Measurements from ENCODE around the gene USP15.

The USP15 gene

DNA sequence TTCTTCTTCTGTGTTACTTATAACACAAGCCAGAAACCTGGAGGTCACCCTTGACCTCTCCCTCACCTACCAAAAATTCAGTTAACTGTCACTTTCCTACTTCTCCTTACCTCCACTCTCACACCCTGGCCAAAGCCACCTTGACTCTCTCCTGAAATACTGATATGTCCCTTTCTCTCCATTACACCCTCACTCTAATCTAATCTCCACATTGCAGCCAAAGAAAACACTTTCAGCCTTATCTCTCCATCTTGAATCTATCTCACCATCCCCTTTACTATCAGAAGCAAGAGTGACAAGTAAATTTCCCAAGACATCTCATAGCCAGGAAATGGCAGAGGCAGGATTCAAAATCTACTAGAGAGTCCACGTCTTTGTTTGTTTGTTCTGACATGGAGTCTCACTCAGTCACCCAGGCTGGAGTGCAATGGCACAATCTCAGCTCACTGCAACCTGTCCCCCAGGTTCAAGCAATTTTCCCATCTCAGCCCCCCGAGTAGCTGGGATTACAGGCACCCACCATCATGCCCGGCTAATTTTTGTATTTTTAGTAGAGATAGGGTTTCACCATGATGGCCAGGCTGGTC lies 28.0 kb upstream of the USP15 start:
- DNase-seq (ENCODE audit: low read depth, low spot score): no peak
- Histone ChIP-seq H3K4me1 (ENCODE audit: control insufficient read depth, insufficient read depth, low read length) (no peaks in the 10 kb centered on the region), H3K27ac (ENCODE audit: low read length) (no peak overlapping the region), H3K27me3 (ENCODE audit: control insufficient read depth, insufficient read depth, low read length) (no peaks in the 10 kb centered on the region), H3K36me3 (ENCODE audit: control insufficient read depth, insufficient read depth, low read length) (no peaks in the 10 kb centered on the region), H3K4me3 (ENCODE audit: low read length) (no peak overlapping the region), H3K9me3 (ENCODE audit: control insufficient read depth, insufficient read depth, low read length) (no peaks in the 10 kb centered on the region)
- WGBS (ENCODE audit: insufficient coverage, insufficient read length): no CpG with 5 or more reads among the region's 3 CpGs

DNA sequence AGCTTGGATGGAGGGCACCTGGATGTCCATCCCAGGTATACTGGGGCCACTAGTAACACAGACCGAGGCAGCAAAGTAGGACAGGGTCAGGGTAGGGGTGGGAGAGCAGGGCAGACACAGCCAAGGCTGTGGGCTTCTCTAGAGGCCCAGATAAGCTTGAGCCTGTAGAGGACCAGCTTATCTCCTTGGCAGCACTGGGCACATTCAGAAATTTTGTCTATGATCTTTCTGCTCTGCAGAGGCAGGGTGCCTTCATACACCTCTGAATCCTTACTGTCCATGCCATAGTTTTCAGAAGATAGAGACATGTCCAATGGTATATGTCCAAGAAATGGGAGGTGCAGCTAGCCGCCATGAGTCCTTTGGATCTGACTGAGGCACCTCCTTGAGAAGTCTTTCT lies 26.4 kb upstream of the USP15 start:
- H3K4me3 ChIP-seq (ENCODE audit: low read length): no peak overlapping the region
- no peak overlapping the region for H3K27ac ChIP-seq (ENCODE audit: low read length)
- DNase-seq (ENCODE audit: low read depth, low spot score): no peak
- no peaks in the 10 kb centered on the region for H3K27me3 ChIP-seq (ENCODE audit: control insufficient read depth, insufficient read depth, low read length)
- no peaks in the 10 kb centered on the region for H3K4me1 ChIP-seq (ENCODE audit: control insufficient read depth, insufficient read depth, low read length)
- no peaks in the 10 kb centered on the region for H3K36me3 ChIP-seq (ENCODE audit: control insufficient read depth, insufficient read depth, low read length)
- WGBS (ENCODE audit: insufficient coverage, insufficient read length): no CpG with 5 or more reads among the region's 2 CpGs
- no peaks in the 10 kb centered on the region for H3K9me3 ChIP-seq (ENCODE audit: control insufficient read depth, insufficient read depth, low read length)

DNA sequence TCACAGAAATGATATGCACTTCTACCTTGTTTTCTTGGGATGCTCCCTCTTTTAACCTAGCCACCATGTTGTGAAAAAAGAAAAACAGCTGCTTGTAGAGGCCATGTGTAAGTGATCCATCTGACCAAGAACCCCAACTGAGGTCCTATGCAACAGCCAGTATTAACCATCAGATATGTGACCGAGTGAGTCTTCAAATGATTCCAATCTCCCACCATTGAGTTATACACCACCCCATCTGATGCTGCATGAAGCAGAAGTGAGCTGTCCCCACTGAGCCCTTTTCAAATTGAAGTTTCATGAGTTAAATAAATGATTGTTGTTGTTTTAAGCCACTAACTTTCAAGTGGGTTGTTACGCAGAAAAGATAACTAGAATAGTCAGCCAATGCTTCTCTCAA lies 20.6 kb upstream of the USP15 start:
- no CpG with 5 or more reads among the region's 2 CpGs for whole genome bisulfite sequencing (ENCODE audit: insufficient coverage, insufficient read length)
- DNase-seq (ENCODE audit: low read depth, low spot score): no peak
- no peaks in the 10 kb centered on the region for H3K9me3 ChIP-seq (ENCODE audit: control insufficient read depth, insufficient read depth, low read length)
- H3K27me3 ChIP-seq (ENCODE audit: control insufficient read depth, insufficient read depth, low read length): no peaks in the 10 kb centered on the region
- no peak overlapping the region for H3K4me3 ChIP-seq (ENCODE audit: low read length)
- H3K4me1 ChIP-seq (ENCODE audit: control insufficient read depth, insufficient read depth, low read length): no peaks in the 10 kb centered on the region
- H3K36me3 ChIP-seq (ENCODE audit: control insufficient read depth, insufficient read depth, low read length): no peaks in the 10 kb centered on the region
- H3K27ac ChIP-seq (ENCODE audit: low read length): no peak overlapping the region

DNA sequence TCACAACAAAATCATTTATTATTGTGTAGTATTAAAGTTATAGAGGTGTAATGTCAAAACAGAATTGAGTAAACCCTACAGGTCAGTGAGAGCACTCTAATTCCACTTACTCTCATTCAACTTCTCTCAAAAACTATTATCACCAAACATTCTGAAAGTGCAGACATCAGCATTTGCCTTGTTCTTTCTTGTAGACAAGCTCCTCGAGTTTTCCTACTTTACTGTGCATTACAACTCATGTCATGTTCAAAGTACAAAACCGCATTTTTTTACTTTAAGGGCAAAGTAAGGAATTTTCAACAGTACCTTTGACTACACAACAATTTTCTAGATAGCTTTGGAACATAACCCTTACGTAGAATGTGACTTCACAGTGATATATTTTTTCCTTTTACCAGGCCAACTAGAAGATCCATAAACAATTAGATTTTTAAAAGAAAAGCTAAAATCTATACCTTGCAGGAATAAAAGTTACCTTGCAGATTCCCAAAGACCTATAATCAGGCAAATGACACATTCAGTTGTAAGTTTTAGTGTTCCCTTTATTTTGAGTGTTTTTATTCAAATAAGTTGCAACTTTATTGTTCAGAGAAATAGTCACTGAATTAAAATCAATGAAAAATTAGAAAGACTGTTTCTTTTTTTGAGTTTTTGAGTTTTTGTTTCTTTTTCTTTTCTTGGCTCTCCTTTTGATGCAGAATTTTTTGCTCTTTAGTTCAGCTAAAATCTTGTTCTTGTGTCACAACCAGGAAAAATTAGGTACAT lies 12.7 kb upstream of the USP15 start:
- no peak overlapping the region for H3K4me3 ChIP-seq (ENCODE audit: low read length)
- H3K27ac ChIP-seq (ENCODE audit: low read length): no peak overlapping the region
- H3K9me3 ChIP-seq (ENCODE audit: control insufficient read depth, insufficient read depth, low read length): no peaks in the 10 kb centered on the region
- no peaks in the 10 kb centered on the region for H3K27me3 ChIP-seq (ENCODE audit: control insufficient read depth, insufficient read depth, low read length)
- no peaks in the 10 kb centered on the region for H3K4me1 ChIP-seq (ENCODE audit: control insufficient read depth, insufficient read depth, low read length)
- no peak for DNase-seq (ENCODE audit: low read depth, low spot score)
- WGBS (ENCODE audit: insufficient coverage, insufficient read length): no CpG with 5 or more reads among the region's 3 CpGs
- no peaks in the 10 kb centered on the region for H3K36me3 ChIP-seq (ENCODE audit: control insufficient read depth, insufficient read depth, low read length)

DNA sequence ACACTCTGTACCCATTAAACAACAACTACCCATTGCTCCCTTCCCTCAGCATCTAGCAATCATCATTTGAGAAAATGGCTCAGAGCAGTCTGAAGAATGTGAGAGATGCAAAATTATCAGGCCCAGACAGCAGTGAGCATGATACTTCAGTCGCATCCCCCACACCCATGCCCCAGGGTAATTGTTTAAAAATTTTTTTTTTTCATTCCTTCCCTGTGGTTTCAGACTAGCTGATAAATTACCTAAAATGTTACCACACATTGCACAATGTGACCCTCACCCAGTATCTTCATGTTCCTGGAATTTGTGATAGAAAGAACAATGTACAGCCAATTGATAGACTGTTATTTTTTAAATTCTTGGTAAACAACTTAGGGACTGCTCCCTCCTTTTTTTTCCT lies 11.3 kb upstream of the USP15 start:
- H3K36me3 ChIP-seq (ENCODE audit: control insufficient read depth, insufficient read depth, low read length): no peaks in the 10 kb centered on the region
- H3K27me3 ChIP-seq (ENCODE audit: control insufficient read depth, insufficient read depth, low read length): no peaks in the 10 kb centered on the region
- H3K27ac ChIP-seq (ENCODE audit: low read length): no peak overlapping the region
- WGBS (ENCODE audit: insufficient coverage, insufficient read length): no CpG with 5 or more reads among the region's 1 CpG
- no peak for DNase-seq (ENCODE audit: low read depth, low spot score)
- no peaks in the 10 kb centered on the region for H3K4me1 ChIP-seq (ENCODE audit: control insufficient read depth, insufficient read depth, low read length)
- no peak overlapping the region for H3K4me3 ChIP-seq (ENCODE audit: low read length)
- no peaks in the 10 kb centered on the region for H3K9me3 ChIP-seq (ENCODE audit: control insufficient read depth, insufficient read depth, low read length)

DNA sequence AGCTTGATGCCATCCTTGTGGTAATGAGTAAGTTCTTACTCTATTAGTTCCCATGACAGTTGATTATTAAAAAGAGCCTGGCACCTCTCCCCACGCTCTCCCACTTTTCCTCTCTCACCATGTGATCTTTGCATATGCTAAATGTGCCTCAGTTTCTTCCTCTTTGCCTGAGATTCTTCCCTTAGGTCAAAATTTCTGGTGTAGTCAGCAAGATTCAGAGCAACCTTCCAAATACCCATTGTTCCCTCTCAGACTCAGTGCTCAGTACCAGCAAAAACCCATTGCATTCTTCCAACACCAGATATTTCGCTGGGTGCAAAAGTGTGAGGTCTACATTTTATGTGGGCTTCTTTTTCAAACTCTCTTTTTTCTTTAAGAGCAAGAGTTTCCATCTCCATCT lies 10.8 kb upstream of the USP15 start:
- H3K9me3 ChIP-seq (ENCODE audit: control insufficient read depth, insufficient read depth, low read length): no peaks in the 10 kb centered on the region
- no peaks in the 10 kb centered on the region for H3K36me3 ChIP-seq (ENCODE audit: control insufficient read depth, insufficient read depth, low read length)
- H3K4me1 ChIP-seq (ENCODE audit: control insufficient read depth, insufficient read depth, low read length): no peaks in the 10 kb centered on the region
- no peak for DNase-seq (ENCODE audit: low read depth, low spot score)
- H3K4me3 ChIP-seq (ENCODE audit: low read length): no peak overlapping the region
- no peaks in the 10 kb centered on the region for H3K27me3 ChIP-seq (ENCODE audit: control insufficient read depth, insufficient read depth, low read length)
- WGBS (ENCODE audit: insufficient coverage, insufficient read length): no CpG with 5 or more reads among the region's 2 CpGs
- H3K27ac ChIP-seq (ENCODE audit: low read length): no peak overlapping the region

DNA sequence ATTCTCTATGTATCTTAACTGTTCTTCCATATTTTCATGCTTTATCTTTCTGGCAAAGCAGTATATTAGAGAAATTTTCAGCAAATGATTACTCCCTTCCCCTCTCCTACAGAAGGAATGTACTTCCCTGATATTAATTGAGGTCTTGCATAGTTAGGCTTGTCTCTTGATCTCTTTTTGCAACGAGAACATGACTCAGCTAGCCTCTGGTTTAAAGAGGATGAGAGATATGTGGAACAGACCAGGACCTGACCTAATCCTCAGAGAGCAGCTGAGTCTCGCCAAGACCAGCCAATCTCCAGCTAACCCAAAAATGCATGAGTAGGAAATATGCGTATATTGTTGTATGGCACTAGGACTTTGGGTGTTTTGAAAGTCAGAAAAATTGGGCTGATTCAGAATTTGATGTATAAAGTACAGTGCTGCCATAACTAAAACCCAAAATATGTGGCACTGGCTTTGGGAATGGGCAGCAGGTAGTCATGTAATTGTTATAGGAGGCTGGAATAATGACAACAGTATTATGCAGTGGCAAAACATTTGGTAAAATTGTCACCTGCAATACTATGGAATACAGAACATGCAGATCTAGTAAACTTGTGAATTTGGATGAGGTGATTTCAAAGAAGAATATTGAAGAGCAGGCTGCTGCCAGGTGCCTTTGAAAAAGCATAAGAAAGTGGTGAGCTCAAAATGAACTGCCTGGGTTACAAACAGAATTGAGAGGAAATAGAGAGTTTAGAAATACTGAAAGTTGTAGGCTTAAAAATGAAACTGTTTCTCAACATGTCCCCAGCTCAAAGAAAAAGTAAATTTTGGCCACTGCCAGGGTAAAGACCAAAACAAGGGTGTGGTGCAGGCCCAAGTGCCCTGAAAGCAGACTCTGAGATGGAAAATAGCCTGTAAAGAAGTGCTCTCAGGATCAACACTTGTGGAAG lies 9.3 kb upstream of the USP15 start:
- WGBS (ENCODE audit: insufficient coverage, insufficient read length): no CpG with 5 or more reads among the region's 3 CpGs
- DNase-seq (ENCODE audit: low read depth, low spot score): no peak
- Histone ChIP-seq H3K36me3 (ENCODE audit: control insufficient read depth, insufficient read depth, low read length) (no peaks in the 10 kb centered on the region), H3K4me1 (ENCODE audit: control insufficient read depth, insufficient read depth, low read length) (no peaks in the 10 kb centered on the region), H3K27me3 (ENCODE audit: control insufficient read depth, insufficient read depth, low read length) (no peaks in the 10 kb centered on the region), H3K4me3 (ENCODE audit: low read length) (no peak overlapping the region), H3K27ac (ENCODE audit: low read length) (no peak overlapping the region), H3K9me3 (ENCODE audit: control insufficient read depth, insufficient read depth, low read length) (no peaks in the 10 kb centered on the region)

DNA sequence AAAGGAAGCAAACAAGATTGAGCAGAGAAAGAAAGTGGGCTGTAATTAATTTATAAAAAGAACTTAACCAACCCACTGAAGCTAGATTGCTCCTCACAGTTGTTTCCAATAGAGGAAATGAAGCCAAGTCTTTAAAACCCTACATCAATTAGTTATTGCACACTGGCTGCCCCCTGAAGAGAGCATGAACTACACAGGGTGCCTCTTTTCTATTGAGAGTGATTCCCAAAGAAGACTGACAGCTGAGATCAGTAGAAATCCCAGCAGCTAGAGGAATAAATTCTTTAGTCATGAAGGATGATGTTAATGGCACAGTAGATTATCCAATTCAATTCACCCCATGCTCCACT lies 8.6 kb upstream of the USP15 start:
- DNase-seq (ENCODE audit: low read depth, low spot score): no peak
- Histone ChIP-seq H3K4me1 (ENCODE audit: control insufficient read depth, insufficient read depth, low read length) (no peaks in the 10 kb centered on the region), H3K9me3 (ENCODE audit: control insufficient read depth, insufficient read depth, low read length) (no peaks in the 10 kb centered on the region), H3K27ac (ENCODE audit: low read length) (no peak overlapping the region), H3K36me3 (ENCODE audit: control insufficient read depth, insufficient read depth, low read length) (no peaks in the 10 kb centered on the region), H3K27me3 (ENCODE audit: control insufficient read depth, insufficient read depth, low read length) (no peaks in the 10 kb centered on the region), H3K4me3 (ENCODE audit: low read length) (no peak overlapping the region)

DNA sequence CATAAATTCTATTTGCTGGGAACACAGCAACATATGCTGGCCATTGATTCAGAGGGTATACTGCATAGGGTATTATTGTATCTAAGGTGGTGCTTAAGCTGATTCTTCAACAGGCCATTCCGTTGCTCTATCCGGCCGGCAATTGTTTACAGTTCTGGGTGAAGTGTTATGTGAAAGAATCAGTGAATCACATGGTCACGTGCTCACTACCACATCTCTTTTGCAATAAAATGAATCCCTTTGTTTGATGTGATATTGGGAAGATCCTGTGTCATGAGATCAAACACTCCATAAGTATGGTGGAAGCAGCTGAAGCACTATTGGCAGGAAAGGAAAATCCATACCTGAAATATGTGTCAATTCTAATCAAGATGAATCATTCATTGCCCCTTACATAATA lies 7.6 kb upstream of the USP15 start:
- no peaks in the 10 kb centered on the region for H3K9me3 ChIP-seq (ENCODE audit: control insufficient read depth, insufficient read depth, low read length)
- no peaks in the 10 kb centered on the region for H3K27me3 ChIP-seq (ENCODE audit: control insufficient read depth, insufficient read depth, low read length)
- DNase-seq (ENCODE audit: low read depth, low spot score): no peak
- WGBS (ENCODE audit: insufficient coverage, insufficient read length): no CpG with 5 or more reads among the region's 4 CpGs
- H3K27ac ChIP-seq (ENCODE audit: low read length): no peak overlapping the region
- H3K4me1 ChIP-seq (ENCODE audit: control insufficient read depth, insufficient read depth, low read length): no peaks in the 10 kb centered on the region
- H3K36me3 ChIP-seq (ENCODE audit: control insufficient read depth, insufficient read depth, low read length): no peaks in the 10 kb centered on the region
- H3K4me3 ChIP-seq (ENCODE audit: low read length): no peak overlapping the region

DNA sequence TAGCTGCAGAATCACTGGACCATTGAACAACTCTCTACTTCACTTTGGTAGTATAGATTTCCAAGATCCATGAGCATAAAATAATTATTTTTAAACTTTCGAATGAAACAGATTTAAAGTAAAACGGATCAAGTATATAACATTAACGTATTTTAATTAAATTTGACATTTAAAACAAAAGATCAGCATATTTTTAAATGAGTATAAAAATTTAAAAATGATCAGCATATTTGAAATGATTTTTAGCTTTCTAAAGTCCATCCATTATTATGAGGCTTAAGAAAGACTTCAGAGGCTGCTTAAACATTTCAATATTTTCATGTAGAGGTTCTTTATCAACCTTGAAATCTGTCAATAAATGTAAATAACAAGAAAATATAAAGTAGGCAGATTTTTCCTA lies 5.2 kb upstream of the USP15 start:
- DNase-seq (ENCODE audit: low read depth, low spot score): no peak
- Histone ChIP-seq H3K27me3 (ENCODE audit: control insufficient read depth, insufficient read depth, low read length) (no peaks in the 10 kb centered on the region), H3K36me3 (ENCODE audit: control insufficient read depth, insufficient read depth, low read length) (no peaks in the 10 kb centered on the region), H3K27ac (ENCODE audit: low read length) (no peak overlapping the region), H3K9me3 (ENCODE audit: control insufficient read depth, insufficient read depth, low read length) (no peaks in the 10 kb centered on the region), H3K4me1 (ENCODE audit: control insufficient read depth, insufficient read depth, low read length) (no peaks in the 10 kb centered on the region), H3K4me3 (ENCODE audit: low read length) (no peak overlapping the region)
- WGBS (ENCODE audit: insufficient coverage, insufficient read length): no CpG with 5 or more reads among the region's 3 CpGs
